Body of pancreas (tissue), 4 donors: Measurements from ENCODE around the gene GSTP1.

Experiments
- POLR2A ChIP-seq, 3 donors: fragments of 450-650 bp; IDR thresholded peaks; one replicate each; pipeline ENCODE4 v1.6.1; 2016; ENCODE audit warnings: antibody characterized with exemption in 3 of 3, mild to moderate bottlenecking in 2 of 3
- TF ChIP-seq, protein P1 (sequence below), 7 experiments: fragments of 450-650 bp in 4 of 7; fragments of 200-600 bp in 3 of 7; sonication (generic) in 3 of 7; IDR thresholded peaks; one replicate each; pipeline ENCODE4 v1.5.1; 2016 to 2019; ENCODE audit warnings: antibody characterized with exemption in 7 of 7

DNA sequence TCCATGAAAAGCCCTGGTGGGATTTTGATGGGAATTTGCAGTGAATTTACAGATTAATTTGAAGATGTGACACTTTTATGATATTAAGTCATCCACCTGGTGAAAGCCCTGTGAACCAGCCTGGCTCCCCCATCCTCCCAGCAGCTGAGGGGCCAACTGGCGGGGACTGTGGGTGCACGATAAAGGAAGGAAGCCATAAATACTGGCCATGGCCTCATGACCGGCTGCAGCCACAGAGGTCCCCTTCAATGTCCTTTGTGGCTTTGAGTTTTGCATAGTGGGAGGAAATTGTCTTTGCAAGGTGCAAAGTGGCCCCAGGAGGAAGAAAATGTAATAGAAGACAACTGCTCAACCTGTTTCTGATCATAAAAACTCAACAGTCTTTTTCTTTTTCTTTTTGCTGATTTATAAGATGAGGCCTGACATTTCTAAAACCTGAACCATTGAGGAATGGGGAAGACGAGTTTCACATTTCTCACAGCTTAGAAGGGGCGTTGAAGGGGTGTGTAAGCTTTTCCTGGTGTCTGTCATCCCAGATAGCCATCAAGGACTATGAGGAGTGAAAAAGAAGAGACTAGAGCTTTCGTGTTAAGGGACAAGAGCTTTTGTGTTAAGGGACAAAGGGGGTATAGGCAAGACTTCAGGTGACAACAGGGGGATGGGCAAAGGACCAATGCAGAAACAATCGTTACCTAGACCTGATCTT lies 16.9 kb downstream of the GSTP1 start:
- TF ChIP-seq, protein P1, sequence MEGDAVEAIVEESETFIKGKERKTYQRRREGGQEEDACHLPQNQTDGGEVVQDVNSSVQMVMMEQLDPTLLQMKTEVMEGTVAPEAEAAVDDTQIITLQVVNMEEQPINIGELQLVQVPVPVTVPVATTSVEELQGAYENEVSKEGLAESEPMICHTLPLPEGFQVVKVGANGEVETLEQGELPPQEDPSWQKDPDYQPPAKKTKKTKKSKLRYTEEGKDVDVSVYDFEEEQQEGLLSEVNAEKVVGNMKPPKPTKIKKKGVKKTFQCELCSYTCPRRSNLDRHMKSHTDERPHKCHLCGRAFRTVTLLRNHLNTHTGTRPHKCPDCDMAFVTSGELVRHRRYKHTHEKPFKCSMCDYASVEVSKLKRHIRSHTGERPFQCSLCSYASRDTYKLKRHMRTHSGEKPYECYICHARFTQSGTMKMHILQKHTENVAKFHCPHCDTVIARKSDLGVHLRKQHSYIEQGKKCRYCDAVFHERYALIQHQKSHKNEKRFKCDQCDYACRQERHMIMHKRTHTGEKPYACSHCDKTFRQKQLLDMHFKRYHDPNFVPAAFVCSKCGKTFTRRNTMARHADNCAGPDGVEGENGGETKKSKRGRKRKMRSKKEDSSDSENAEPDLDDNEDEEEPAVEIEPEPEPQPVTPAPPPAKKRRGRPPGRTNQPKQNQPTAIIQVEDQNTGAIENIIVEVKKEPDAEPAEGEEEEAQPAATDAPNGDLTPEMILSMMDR (IDR thresholded peaks at IDR 0.05): no peak
- TF ChIP-seq POLR2A (IDR thresholded peaks at IDR 0.05): no peak
